ENCODE data around the gene SPI1.

SPI1 gene

DNA sequence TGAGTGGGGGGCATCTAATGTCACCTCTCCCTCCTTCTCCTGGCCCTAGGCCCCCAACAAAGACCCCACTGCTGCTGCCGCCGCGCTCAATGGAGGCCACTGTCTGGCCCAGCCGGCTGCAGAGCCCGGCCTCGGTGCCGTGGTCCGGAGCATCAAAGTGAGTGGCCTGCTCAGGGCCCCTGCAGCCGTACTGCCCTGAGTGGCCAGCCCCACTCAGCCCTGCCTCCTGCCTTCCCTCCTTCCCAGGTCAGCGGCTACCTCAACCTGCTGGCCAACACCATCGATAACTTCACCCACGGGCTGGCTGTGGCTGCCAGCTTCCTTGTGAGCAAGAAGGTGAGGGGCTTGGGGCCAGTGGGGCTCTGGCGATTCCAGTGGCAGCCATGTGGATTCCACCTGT lies 35.0 kb upstream of the SPI1 start:
- no peak for TF ChIP-seq TAF1 (IDR thresholded peaks at IDR 0.05; ENCODE audit: borderline replicate concordance, insufficient read depth, low read length)
- TF ChIP-seq, protein P1, sequence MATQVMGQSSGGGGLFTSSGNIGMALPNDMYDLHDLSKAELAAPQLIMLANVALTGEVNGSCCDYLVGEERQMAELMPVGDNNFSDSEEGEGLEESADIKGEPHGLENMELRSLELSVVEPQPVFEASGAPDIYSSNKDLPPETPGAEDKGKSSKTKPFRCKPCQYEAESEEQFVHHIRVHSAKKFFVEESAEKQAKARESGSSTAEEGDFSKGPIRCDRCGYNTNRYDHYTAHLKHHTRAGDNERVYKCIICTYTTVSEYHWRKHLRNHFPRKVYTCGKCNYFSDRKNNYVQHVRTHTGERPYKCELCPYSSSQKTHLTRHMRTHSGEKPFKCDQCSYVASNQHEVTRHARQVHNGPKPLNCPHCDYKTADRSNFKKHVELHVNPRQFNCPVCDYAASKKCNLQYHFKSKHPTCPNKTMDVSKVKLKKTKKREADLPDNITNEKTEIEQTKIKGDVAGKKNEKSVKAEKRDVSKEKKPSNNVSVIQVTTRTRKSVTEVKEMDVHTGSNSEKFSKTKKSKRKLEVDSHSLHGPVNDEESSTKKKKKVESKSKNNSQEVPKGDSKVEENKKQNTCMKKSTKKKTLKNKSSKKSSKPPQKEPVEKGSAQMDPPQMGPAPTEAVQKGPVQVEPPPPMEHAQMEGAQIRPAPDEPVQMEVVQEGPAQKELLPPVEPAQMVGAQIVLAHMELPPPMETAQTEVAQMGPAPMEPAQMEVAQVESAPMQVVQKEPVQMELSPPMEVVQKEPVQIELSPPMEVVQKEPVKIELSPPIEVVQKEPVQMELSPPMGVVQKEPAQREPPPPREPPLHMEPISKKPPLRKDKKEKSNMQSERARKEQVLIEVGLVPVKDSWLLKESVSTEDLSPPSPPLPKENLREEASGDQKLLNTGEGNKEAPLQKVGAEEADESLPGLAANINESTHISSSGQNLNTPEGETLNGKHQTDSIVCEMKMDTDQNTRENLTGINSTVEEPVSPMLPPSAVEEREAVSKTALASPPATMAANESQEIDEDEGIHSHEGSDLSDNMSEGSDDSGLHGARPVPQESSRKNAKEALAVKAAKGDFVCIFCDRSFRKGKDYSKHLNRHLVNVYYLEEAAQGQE (IDR thresholded peaks at IDR 0.05; ENCODE audit: insufficient read depth in 1 of 2, low read depth in 2 of 2, low read length in 2 of 2), result no peak
- no peak for TF ChIP-seq FOXP2 (optimal IDR thresholded peaks at IDR 0.05; ENCODE audit: borderline replicate concordance, extremely low read depth, extremely low read length, insufficient read depth)
- TF ChIP-seq SIN3A (IDR thresholded peaks at IDR 0.05; ENCODE audit: borderline replicate concordance, insufficient read depth, low read length), result no peak
- TF ChIP-seq POLR2AphosphoS5 (IDR thresholded peaks at IDR 0.05; ENCODE audit: low read depth, low read length), result no peak

DNA sequence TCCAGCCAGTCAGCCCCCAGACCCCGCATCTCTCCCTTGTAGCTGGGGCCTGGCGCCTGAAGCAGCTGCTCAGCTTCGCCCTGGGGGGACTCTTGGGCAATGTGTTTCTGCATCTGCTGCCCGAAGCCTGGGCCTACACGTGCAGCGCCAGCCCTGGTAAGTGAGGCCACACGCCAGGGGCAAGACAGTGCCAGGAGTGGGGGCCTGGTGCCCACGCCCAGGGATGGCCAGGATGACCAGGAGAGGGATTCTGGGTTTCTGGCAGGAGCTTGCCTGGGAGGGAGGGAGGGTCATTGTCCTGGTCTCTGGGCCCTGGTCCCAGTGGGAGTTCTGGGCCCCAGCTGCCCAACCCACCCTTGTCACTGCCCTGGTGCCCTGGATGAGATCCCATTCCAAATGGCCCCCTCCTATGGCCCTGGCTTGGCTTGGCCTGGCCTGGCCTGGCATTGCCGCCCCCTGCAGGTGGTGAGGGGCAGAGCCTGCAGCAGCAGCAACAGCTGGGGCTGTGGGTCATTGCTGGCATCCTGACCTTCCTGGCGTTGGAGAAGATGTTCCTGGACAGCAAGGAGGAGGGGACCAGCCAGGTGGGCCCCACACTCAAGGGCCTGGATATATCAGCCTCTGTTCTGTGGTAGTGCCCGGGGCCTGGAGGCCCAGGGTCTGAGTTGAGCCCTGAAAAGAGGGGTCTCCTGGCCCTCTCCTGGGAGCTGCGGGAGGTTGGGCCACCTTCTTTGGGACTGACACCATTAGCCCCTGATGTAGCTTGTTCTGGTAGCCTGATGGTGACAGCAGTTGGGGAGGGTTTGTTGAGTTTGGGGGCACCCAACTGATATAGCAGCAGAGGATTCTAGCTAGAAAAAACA lies 33.8 kb upstream of the SPI1 start:
- no peak for TF ChIP-seq POLR2AphosphoS5 (IDR thresholded peaks at IDR 0.05; ENCODE audit: low read depth, low read length)
- TF ChIP-seq SIN3A (IDR thresholded peaks at IDR 0.05; ENCODE audit: borderline replicate concordance, insufficient read depth, low read length), result no peak
- TF ChIP-seq, protein P1 (IDR thresholded peaks at IDR 0.05; ENCODE audit: insufficient read depth in 1 of 2, low read depth in 2 of 2, low read length in 2 of 2), result no peak
- no peak for TF ChIP-seq TAF1 (IDR thresholded peaks at IDR 0.05; ENCODE audit: borderline replicate concordance, insufficient read depth, low read length)
- TF ChIP-seq FOXP2 (optimal IDR thresholded peaks at IDR 0.05; ENCODE audit: borderline replicate concordance, extremely low read depth, extremely low read length, insufficient read depth), result no peak

DNA sequence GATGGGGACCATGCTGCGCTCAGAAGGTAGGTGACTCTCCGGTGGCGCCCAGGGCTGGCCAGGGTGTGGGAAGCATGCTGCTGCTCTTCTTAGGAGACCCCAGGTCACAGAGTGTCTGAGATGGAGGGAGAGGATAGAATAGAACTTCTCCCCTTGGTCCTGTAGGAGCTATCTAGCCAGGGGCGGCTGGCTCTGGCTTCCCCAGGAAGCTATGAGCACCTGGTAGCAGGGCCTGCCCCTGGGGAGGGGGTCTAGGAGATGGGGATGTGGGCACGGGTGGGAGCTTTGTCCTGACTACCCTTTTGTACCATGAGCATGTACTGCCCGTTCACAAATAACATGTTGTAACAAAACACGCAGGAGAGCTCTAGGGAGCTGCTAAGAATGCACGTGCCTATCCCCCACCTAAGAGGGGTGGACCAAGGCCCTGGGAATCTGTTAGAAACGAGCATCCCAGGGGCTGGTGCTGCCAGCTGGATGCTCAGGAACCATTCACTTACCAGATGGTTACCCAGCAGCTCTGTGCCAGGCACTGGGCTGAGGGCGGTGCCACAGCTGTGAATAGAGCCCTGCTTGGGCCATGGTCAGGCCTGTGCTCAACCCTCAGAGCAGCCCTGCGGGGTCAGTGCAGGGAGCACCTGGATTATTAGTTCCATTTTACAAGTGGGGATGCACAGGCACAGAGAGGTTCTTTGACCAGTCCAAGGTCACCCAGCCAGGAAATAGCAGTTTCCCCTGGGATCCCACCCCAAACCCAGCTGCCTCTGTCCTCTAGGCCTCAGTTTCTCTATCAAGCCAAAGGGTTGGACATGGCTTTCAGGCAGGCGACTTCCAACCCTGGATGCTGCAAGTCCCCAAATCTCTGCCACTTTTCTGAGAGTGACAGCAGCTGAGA lies 32.3 kb upstream of the SPI1 start:
- no peak for TF ChIP-seq TAF1 (IDR thresholded peaks at IDR 0.05; ENCODE audit: borderline replicate concordance, insufficient read depth, low read length)
- TF ChIP-seq POLR2AphosphoS5 (IDR thresholded peaks at IDR 0.05; ENCODE audit: low read depth, low read length), result no peak
- TF ChIP-seq SIN3A (IDR thresholded peaks at IDR 0.05; ENCODE audit: borderline replicate concordance, insufficient read depth, low read length), result no peak
- TF ChIP-seq, protein P1 (IDR thresholded peaks at IDR 0.05; ENCODE audit: insufficient read depth in 1 of 2, low read depth in 2 of 2, low read length in 2 of 2), result no peak
- TF ChIP-seq FOXP2 (optimal IDR thresholded peaks at IDR 0.05; ENCODE audit: borderline replicate concordance, extremely low read depth, extremely low read length, insufficient read depth), result no peak

DNA sequence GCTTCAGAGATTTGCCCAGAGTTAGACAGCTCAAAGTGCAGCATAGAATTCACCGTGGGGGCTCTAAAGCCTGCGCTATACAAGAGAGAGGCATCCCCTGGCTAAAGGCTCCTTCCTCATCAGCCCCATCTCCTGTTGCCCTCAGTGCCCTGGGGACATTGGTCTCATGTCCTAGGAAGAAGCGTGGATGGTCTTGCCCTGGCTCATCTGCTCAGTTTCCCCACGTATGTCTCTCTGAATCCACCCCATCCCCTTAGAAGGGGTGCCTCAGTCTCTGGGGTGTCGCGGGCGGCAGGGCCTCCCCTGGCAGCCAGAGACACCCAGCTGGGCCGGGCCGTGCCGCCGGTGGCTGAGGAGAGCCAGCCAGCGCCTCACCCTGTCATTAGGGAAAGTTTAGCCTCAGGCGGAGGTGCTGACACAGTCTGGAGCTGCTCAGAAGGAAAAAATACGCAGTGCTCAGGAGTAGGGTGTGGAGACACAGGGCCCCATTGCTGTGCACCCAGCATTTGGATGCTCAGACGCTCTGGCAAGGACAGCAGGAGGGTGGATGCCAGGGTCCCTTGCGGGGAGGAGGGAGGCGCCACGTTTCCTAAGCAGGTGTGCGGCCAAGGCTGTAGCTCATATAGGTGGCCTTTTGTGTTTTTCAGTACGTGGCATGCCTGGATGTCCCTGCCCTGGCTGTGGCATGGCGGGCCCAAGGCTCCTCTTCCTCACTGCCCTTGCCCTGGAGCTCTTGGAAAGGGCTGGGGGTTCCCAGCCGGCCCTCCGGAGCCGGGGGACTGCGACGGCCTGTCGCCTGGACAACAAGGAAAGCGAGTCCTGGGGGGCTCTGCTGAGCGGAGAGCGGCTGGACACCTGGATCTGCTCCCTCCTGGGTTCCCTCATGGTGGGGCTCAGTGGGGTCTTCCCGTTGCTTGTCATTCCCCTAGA lies 31.4 kb upstream of the SPI1 start:
- TF ChIP-seq POLR2AphosphoS5 (IDR thresholded peaks at IDR 0.05; ENCODE audit: low read depth, low read length) (no peak), SIN3A (IDR thresholded peaks at IDR 0.05; ENCODE audit: borderline replicate concordance, insufficient read depth, low read length) (no peak), TAF1 (IDR thresholded peaks at IDR 0.05; ENCODE audit: borderline replicate concordance, insufficient read depth, low read length) (no peak), FOXP2 (optimal IDR thresholded peaks at IDR 0.05; ENCODE audit: borderline replicate concordance, extremely low read depth, extremely low read length, insufficient read depth) (no peak)
- TF ChIP-seq, protein P1 (IDR thresholded peaks at IDR 0.05; ENCODE audit: insufficient read depth in 1 of 2, low read depth in 2 of 2, low read length in 2 of 2), result no peak
